Cardiac fibroblast (primary cell): ENCODE measurements around the gene KIFC1.
"Not testable (repeated sequence)": the region's sequence is repeated elsewhere in the genome, so short reads cannot be mapped to it uniquely, and the experiment has no call there.

Source experiments
- DNase-seq, 2 donors: peaks; one replicate each; pipeline versions ENCODE4 v3.0.0 to v3.0.0-alpha.2; 2010; ENCODE audit warnings: low read depth in 2 of 2
- H3K4me3 ChIP-seq, 2 donors: replicated peaks in 1 of 2; 1 replicate in 1 of 2; 2 replicates in 1 of 2; pipeline ENCODE4 v1.5.1; 2011; ENCODE audit warnings: low read depth in 2 of 2, low read length in 2 of 2, mild to moderate bottlenecking in 2 of 2, moderate library complexity in 1 of 2
- CTCF ChIP-seq: IDR thresholded peaks from one replicate; pipeline ENCODE4 v1.5.1; 2011; ENCODE audit warnings: low read depth, mild to moderate bottlenecking, low read length, inconsistent platforms

KIFC1 gene

GRCh38 chr6:33359331-33359730, 32.3 kb upstream of the KIFC1 start:
- no peak overlapping the region for H3K4me3 ChIP-seq
- DNase-seq = no peak
- no peak for TF ChIP-seq CTCF

GRCh38 chr6:33363486-33363885, 28.1 kb upstream of the KIFC1 start:
- DNase-seq, H3K4me3 ChIP-seq: not testable (repeated sequence)

GRCh38 chr6:33364475-33365205, 27.0 kb upstream of the KIFC1 start:
- not testable (repeated sequence) for H3K4me3 ChIP-seq
- DNase-seq = peak; percentile 29 to 71

GRCh38 chr6:33365206-33365971, 26.2 kb upstream of the KIFC1 start:
- not testable (repeated sequence) for H3K4me3 ChIP-seq, DNase-seq

GRCh38 chr6:33367009-33367714, 24.5 kb upstream of the KIFC1 start:
- TF ChIP-seq CTCF = no peak
- DNase-seq = no peak
- no peak overlapping the region for H3K4me3 ChIP-seq

GRCh38 chr6:33367715-33368025, 24.0 kb upstream of the KIFC1 start:
- not testable (repeated sequence) for H3K4me3 ChIP-seq, DNase-seq

- not testable (repeated sequence) for H3K4me3 ChIP-seq, DNase-seq
Observed at GRCh38 chr6:33371901-33372300, 19.7 kb upstream of the KIFC1 start.

GRCh38 chr6:33372526-33373123, 19.0 kb upstream of the KIFC1 start:
- DNase-seq = no peak
- TF ChIP-seq CTCF = no peak
- no peak overlapping the region for H3K4me3 ChIP-seq

- no peak overlapping the region for H3K4me3 ChIP-seq
- TF ChIP-seq CTCF = no peak
- DNase-seq = peak in 1 of 2 donors; percentile 46
Observed at GRCh38 chr6:33373960-33374910, 17.4 kb upstream of the KIFC1 start.
